ENCODE data around the gene SETD5.

The SETD5 gene

DNA sequence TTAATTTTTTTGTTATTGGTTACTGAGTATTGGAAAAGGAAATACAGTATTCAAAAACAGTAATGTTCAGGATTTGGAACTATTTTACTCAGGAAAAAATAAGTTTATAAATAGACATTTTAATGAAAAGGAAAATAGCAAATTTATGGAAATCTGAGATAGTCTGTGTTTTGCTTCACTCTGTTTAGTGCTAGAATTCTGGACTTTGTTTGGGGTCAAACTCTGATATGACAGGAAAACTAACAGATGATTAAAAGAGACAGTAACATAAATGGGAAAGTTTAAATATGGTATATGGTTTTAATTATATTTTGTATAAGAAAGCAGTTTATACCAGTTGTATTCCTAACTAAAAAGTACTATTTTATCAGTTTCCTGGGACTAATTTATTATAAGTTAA, 17.4 kb downstream of the SETD5 start:
- Mint-ChIP-seq H3K4me3 (no peak overlapping the region), H3K4me1 (peaks cover 52% of the 10 kb centered on the region), H3K27me3 (no peaks in the 10 kb centered on the region), H3K27ac (no peak overlapping the region), H3K9me3 (no peaks in the 10 kb centered on the region)
- DNase-seq (no peak), ATAC-seq (no peak)

DNA sequence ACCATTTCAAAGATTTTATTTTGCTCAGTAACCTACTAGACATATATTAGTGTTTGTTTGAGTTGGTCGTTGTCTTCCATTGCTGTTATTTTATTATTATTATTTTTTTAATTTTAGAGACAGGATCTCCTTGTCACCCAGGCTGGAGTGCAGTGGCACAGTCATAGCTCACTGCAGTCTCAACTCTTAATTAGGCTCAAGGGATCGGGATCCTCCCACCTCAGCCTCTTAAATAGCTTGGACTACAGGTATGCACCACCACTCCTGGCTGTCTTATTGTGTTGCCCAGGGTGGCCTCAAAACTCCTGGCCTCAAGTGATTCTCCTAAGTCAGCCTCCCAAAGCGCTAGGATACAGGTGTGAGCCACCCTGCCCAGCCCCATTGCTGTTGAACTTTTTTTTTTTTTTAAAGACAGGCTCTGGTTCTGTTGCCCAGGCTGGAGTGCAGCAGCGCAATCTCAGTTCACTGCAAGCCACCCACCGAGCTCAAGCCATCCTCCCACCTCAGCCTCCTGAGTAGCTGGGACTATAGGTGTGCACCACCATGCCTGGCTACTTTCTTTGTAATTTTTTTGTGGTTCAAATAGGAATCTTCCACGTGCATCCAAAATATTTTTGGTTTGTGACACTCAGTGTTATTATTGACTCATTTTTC, 18.2 kb downstream of the SETD5 start:
- Mint-ChIP-seq H3K4me1 (peaks cover 52% of the 10 kb centered on the region), H3K27ac (no peak overlapping the region), H3K9me3 (no peaks in the 10 kb centered on the region), H3K4me3 (no peak overlapping the region), H3K27me3 (no peaks in the 10 kb centered on the region)
- DNase-seq (no peak), ATAC-seq (no peak)

DNA sequence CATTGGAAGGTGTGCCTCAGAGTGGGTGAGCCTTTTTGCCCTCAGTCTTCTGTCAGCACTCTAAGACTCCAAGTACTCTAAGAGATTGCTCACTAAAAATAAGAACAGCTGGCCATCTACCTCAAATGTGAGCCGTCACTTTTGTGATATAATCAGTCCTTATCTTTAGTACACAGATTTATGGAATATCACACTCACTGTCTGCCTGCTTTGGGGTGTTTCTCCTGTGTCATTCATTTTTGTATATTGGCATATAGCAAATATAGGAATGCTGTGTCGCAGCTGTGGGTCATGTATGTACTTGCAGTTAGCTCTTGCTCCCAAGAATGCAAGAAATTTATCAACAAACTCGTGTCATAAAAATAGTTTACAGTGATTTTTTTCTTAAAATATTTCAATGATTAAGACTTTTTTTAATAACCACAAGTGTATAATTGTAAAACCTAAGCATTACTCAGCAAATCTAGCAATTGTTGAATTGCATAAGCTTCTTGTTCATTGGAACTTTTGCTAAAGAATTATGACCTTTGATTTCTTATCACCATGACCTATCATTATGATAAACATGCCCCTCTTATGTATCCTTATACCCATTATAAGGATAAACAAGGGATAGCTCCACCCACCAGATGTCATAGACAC, 18.8 kb downstream of the SETD5 start:
- no peaks in the 10 kb centered on the region for H3K27me3 Mint-ChIP-seq
- H3K27ac Mint-ChIP-seq = no peak overlapping the region
- peaks cover 54% of the 10 kb centered on the region for H3K4me1 Mint-ChIP-seq
- H3K9me3 Mint-ChIP-seq = no peaks in the 10 kb centered on the region
- no peak overlapping the region for H3K4me3 Mint-ChIP-seq
- no peak for DNase-seq
- ATAC-seq = no peak

DNA sequence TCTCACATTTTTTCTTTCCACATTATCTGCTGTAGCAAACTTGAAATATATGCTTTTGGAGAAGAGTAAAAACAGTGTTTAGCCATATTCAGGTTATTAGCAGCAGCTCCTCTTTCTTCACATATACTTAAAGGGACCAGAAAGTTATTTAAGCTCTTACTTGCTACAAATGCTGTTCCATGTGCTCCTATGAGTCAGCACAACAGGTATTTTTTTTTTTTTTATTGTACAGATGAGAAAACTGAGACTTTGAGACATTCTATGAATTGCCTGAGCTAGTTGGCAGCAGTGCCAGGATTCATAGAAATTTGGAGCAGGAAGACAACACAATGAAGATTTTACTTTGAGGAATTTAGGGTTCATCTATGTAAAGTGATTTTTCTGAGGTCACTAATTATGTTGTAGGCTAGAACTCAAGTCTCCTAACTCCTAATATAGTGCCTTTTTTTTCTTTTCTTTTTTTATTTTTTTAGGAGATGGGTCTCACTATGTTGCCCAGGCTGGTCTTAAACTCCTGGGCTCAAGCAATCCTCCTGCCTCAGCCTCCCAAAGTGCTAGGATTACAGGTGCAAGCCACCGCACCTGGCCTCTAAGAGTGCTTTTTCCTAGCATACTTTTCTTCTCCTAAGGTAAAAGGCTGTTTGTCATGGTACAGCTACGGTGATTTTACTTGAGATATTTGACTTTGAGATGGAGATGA, 23.6 kb downstream of the SETD5 start:
- no peak for ATAC-seq
- peaks cover 59% of the 10 kb centered on the region for H3K4me1 Mint-ChIP-seq
- no peak for DNase-seq
- no peaks in the 10 kb centered on the region for H3K9me3 Mint-ChIP-seq
- no peak overlapping the region for H3K4me3 Mint-ChIP-seq
- peak overlapping the region in 1 of 2 donors; percentile 75 for H3K27ac Mint-ChIP-seq
- H3K27me3 Mint-ChIP-seq = no peaks in the 10 kb centered on the region

DNA sequence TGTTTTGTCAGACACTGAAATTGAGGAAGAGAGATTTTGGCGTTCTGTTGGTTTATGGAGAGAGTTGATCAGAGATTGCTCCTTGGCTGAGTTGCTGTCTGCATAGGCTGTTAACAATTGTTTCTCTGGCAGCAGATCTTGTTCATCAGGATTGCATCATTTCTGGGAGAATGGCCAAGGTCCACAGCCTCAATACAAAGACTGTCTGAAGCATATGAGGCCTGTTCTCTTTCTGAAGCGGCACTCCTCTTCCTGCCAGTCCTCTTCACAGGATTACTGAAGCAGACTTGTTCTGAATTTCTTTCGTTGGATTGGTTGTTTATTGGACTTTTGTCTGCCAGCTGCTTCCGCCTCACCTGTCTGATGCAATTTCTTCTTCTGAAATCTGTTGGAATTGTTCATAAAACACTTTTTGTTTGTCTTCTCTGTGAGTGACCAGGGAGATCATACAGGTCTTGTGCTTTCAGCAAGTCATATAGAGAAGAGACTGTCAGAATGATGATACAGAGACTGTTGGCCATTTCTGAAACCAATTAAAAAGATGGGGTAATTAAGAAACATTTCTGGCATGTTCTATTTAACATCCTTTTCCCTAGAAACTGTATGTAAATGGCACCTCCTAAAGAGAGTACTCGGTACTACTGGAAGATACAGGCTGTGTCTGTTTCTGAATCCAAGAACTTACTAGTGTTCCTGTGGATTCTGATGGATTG, 25.5 kb downstream of the SETD5 start:
- peak; percentile 90 for ATAC-seq
- H3K9me3 Mint-ChIP-seq = no peaks in the 10 kb centered on the region
- no peaks in the 10 kb centered on the region for H3K27me3 Mint-ChIP-seq
- DNase-seq = peak; percentile 13 to 24
- peak overlapping the region; percentile 2 to 63 for H3K4me3 Mint-ChIP-seq
- peak overlapping the region; percentile 84 to 98 for H3K27ac Mint-ChIP-seq
- peaks cover 47% of the 10 kb centered on the region for H3K4me1 Mint-ChIP-seq

DNA sequence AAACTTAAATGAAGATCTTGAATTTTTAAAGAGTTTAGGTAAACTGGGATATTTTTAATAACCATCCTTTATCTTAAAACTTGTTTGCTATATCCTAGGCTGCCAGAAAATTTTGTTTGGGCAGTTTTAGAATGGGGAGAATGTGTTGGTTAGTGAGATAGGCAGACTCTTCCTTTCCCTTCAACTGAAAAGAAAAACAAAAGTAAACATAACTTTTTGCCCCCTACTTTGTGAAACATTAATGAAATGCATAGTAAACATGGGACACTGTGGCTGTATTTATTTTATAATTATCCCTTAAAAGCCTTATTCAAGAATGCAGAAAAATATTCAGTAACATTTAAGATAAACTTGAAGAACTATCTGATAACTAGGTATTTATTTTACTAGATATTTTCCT, 31.0 kb downstream of the SETD5 start:
- H3K9me3 Mint-ChIP-seq = no peaks in the 10 kb centered on the region
- no peak overlapping the region for H3K4me3 Mint-ChIP-seq
- H3K27ac Mint-ChIP-seq = no peak overlapping the region
- no peak for DNase-seq
- no peaks in the 10 kb centered on the region for H3K27me3 Mint-ChIP-seq
- peaks cover 7% of the 10 kb centered on the region for H3K4me1 Mint-ChIP-seq
- no peak for ATAC-seq

DNA sequence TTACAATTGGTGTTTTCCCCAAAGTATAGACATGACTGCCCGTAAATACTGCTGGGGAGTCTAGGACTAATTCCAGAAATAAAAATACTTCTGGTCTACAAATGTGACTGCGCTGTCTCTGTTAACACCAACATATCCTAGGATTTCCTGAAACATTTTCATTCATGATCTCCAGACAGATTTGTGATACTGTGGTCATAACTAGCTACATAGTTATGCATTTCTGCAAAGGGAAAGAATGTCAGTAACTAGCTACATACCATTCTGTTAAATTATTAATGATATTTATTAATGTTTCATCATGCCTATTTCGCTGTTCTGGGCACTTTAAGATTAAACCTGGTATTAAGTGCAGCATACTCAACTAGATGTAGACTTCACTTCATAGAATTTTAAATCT, 33.3 kb downstream of the SETD5 start:
- Mint-ChIP-seq H3K27me3 (no peaks in the 10 kb centered on the region), H3K4me3 (no peak overlapping the region)

DNA sequence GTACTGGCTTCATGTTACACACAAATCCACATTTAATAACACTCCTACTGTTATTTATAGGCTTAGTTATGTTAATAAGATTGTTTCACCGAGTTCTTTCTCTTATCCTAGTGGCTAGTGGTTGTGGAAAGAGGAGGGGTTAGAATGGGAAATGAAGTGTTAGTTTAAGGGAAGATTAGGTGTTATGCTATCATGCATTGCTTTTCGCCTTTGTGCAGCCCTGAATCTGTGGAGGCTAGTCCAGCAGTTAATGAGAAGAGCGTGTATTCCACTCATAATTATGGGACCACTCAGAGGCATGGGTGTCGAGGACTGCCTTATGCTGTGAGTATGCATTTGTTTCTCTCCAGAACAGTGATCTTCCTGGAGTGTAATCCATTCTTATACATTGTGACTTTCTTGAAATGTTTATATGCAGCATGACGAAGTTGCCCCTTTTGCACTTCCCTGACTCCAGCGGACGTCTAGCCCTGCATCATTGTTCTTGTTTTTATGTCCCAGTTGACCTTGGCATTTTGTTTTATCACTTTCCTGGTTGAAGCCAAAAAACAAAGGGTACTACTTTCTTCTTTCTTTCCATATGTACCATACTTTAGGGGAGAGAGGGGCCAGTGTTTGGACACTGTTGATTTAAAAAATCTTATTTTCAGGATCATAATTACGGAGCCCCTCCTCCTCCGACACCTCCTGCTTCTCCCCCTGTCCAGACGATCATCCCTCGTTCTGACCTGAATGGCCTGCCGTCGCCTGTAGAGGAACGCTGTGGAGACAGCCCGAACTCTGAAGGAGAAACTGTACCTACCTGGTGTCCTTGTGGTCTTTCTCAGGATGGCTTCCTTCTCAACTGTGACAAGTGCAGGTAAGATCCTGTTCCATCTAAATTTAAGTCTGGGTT, 36.5 kb downstream of the SETD5 start:
- peaks cover 11% of the 10 kb centered on the region for H3K4me1 Mint-ChIP-seq

More for the DNA sequence above, 33.3 kb downstream of the SETD5 start:
- no peaks in the 10 kb centered on the region for H3K9me3 Mint-ChIP-seq
- H3K4me1 Mint-ChIP-seq = peaks cover 4% of the 10 kb centered on the region
- no peak overlapping the region for H3K27ac Mint-ChIP-seq
- DNase-seq (no peak), ATAC-seq (no peak)

DNA sequence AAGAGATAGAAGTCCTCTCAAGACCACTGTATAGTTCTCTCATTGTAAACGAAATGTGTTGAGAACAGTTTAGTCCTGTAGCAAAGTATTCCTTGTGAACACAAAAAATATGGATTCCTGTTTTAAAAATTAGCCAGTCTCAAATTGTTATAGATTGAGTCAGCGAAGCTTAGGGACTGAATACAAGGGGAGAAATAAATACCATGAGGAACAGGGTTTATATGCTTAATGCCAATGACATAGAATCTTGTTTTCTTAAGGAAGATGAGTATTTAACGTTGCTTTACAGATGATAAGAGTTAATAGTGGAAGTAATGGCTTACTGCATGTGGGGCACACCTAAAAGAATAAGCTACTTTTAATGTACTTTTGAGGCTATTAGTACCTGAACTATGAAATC, 37.9 kb downstream of the SETD5 start:
- no peaks in the 10 kb centered on the region for H3K27me3 Mint-ChIP-seq
- H3K4me3 Mint-ChIP-seq = no peak overlapping the region
- DNase-seq (no peak), ATAC-seq (no peak)
- peaks cover 11% of the 10 kb centered on the region for H3K4me1 Mint-ChIP-seq
- H3K27ac Mint-ChIP-seq = peak overlapping the region in 1 of 2 donors; percentile 27
- no peaks in the 10 kb centered on the region for H3K9me3 Mint-ChIP-seq

More for the DNA sequence above, 36.5 kb downstream of the SETD5 start:
- DNase-seq = no peak
- no peaks in the 10 kb centered on the region for H3K9me3 Mint-ChIP-seq
- no peak overlapping the region for H3K27ac Mint-ChIP-seq
- no peak for ATAC-seq
- no peak overlapping the region for H3K4me3 Mint-ChIP-seq
- H3K27me3 Mint-ChIP-seq = no peaks in the 10 kb centered on the region

DNA sequence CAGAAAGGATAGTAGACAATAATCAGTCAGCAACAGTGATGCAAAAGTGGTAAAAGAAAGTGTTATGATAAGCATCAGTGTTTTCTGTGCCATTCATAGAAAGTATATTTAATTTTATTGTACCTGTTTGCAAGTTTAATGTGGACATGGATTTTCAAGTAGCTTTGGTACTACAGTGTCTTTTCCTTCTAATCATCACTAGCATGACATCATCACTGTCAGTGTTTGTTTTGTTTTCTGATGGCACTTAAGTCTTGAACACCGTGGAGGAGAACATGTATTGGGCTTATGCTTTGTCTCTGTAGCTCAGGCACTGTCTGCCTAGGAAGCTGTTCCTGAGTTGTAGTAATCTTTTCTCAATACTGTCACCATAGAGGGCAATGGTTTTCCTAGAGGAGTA, 41.9 kb downstream of the SETD5 start:
- ATAC-seq (no peak), DNase-seq (no peak)
- no peaks in the 10 kb centered on the region for H3K9me3 Mint-ChIP-seq
- no peak overlapping the region for H3K4me3 Mint-ChIP-seq
- no peaks in the 10 kb centered on the region for H3K27me3 Mint-ChIP-seq
- H3K27ac Mint-ChIP-seq = no peak overlapping the region
- peaks cover 11% of the 10 kb centered on the region for H3K4me1 Mint-ChIP-seq

DNA sequence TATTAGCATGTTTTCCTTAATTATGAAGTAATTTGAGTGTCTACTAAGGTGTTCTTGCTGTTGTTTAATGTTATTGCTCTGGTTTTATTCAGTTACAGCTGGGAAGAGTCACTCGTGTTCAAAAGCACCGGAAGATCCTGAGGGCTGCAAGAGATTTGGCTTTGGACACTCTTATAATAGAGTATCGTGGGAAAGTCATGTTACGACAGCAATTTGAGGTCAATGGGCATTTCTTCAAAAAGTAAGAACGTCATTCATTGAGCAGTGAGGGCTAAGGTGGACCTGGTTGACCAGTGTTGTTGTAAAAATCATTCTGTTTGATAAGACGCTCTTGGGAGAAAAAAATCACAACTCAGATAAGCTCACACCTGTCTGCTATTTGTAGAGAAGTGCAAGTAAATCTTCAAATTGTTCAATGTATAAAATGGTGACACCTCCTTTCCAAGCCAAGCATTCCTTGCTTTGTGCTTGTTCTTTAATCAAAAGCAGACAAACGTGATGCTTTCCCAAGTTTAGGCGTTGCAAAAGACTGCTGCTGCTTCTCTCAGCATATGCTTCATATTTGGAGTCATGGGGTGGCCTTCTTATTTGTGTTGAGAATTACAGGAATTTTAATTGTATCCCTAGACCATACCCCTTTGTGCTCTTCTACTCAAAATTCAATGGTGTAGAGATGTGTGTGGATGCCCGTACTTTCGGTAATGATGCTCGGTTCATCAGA, 44.2 kb downstream of the SETD5 start:
- DNase-seq = no peak
- Mint-ChIP-seq H3K27me3 (no peaks in the 10 kb centered on the region), H3K9me3 (no peaks in the 10 kb centered on the region), H3K4me1 (no peaks in the 10 kb centered on the region), H3K27ac (peak overlapping the region in 1 of 2 donors; percentile 76), H3K4me3 (no peak overlapping the region)
- ATAC-seq = no peak

DNA sequence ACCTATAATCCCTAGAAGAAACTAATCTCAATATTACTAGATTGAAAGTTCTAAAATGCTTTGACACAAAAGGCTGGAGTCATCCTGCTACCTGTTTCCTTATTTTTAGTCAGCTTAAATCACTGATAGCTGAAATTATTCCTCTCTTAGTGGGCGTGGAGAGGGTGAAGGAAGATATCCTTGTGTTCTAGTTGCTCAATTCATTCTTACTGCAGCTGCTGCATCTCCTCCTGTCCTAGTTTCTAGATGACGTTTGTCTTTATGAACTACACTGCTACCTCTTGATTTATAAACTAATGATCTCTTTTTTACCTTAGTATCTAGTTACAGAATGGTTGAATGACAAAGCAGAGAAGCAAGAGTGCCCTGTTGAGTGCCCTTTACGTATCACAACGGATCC, 50.7 kb downstream of the SETD5 start:
- H3K9me3 Mint-ChIP-seq = no peaks in the 10 kb centered on the region
- H3K27me3 Mint-ChIP-seq = no peaks in the 10 kb centered on the region
- DNase-seq = no peak
- no peak overlapping the region for H3K4me3 Mint-ChIP-seq
- no peak for ATAC-seq
- H3K27ac Mint-ChIP-seq = no peak overlapping the region
- H3K4me1 Mint-ChIP-seq = peaks cover 22% of the 10 kb centered on the region

DNA sequence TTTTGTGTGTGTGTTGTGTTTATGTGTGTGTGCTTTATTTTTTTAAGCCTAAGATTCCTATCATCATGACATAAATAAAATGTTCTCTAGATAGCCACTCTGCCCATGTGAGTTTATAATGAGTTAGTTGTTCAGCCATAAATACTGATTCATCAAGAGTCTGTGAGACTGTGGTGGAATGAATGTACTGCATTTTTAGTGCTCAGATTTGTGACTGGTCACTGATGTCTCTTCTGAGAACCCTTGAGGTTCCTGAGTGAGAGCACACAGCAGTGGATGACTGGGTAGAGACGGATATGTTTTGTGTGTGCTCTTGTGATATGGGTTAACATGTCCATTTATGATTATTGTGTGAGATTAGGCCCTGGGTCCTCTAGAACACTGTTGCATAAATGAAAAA, 51.2 kb downstream of the SETD5 start:
- H3K4me3 Mint-ChIP-seq = no peak overlapping the region
- ATAC-seq = no peak
- DNase-seq = no peak
- H3K9me3 Mint-ChIP-seq = no peaks in the 10 kb centered on the region
- no peaks in the 10 kb centered on the region for H3K27me3 Mint-ChIP-seq
- peaks cover 25% of the 10 kb centered on the region for H3K4me1 Mint-ChIP-seq
- H3K27ac Mint-ChIP-seq = no peak overlapping the region

DNA sequence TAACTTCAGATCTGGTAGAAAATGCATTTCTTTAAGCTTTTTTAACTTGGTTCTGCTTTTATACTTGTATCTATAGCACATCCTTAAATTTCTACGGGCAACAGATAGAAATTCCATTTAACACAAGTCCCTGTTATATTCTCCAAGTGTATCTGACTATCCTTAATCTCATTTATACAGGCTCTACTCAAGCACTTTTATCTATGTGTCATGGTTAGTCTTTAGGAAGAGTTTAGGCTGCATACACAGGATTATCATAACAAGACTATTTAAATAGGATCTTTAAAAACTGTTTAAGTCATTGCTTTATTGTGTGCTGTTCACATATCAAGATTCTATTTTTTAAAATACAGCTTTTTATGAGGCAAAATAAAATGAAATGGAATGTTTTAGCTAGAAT, 52.7 kb downstream of the SETD5 start:
- ATAC-seq (no peak), DNase-seq (no peak)
- Mint-ChIP-seq H3K4me3 (no peak overlapping the region), H3K4me1 (peaks cover 25% of the 10 kb centered on the region), H3K9me3 (no peaks in the 10 kb centered on the region), H3K27me3 (no peaks in the 10 kb centered on the region), H3K27ac (peak overlapping the region in 1 of 2 donors; percentile 25)

Measured in stimulated activated naive CD8-positive, alpha-beta T cell treated with anti-CD3 and anti-CD28 coated beads, Interleukin-15, amount 100 ng/mL, for 72 hours (primary cell).